Measurements from ENCODE around the gene SPAG16. TPM values are rescaled to one million over a fixed set of nuclear protein-coding genes. Genes with fewer than 3 reads are reported as not detected.

Gene SPAG16
- total and polyA plus RNA-seq, 2 of the 13 experiments (the other 11 are each of a cell fraction or from before 2014, with no cell fraction given), result 9.6 to 26.5 TPM

- H4K20me1 ChIP-seq (ENCODE audit: insufficient read depth, low read length), result no peaks in the 10 kb centered on the region
- no TSS peak for BruUV-seq (replicated peaks)
- H3K9ac ChIP-seq (ENCODE audit: insufficient read depth, low read depth, low read length), result no peak overlapping the region
- ChIA-PET CTCF (ENCODE audit: low intra/inter-chr PET ratio, low total read pairs) (no interaction called here), POLR2A (no interaction called here)
- ATAC-seq (no peak), DNase-seq (ENCODE audit: low spot score) (no peak), FAIRE-seq (no peak)
- intact Hi-C loops (cut with micrococcal nuclease; ENCODE audit: unreplicated experiment) (no loop called here), in situ Hi-C loops (cut with HindIII; ENCODE audit: extremely low pct_ligation_motif_present, low pct_unique_long_range_greater_than_20kb) (no loop called here)
- no peaks in the 10 kb centered on the region for H3K27me3 ChIP-seq (ENCODE audit: control insufficient read depth in 1 of 2, insufficient read depth in 2 of 2, low read length in 2 of 2)
- no peak for TF ChIP-seq ONECUT2 (CRISPR knock-in tag; IDR thresholded peaks at IDR 0.05)
- no peak for TF ChIP-seq ZNF574 (CRISPR knock-in tag; IDR thresholded peaks at IDR 0.05)
- TF ChIP-seq MAFK (conservative IDR thresholded peaks at IDR 0.05 in 1 of 2, IDR thresholded peaks at IDR 0.05 in 1 of 2; ENCODE audit: low read length in 2 of 2), result peak; percentile 62 to 79
- peak; percentile 75 for TF ChIP-seq MAFF (IDR thresholded peaks at IDR 0.05; ENCODE audit: low read depth, low read length)
- H3K4me3 ChIP-seq (replicated peaks in 1 of 3; ENCODE audit: insufficient read depth in 1 of 3, low read depth in 2 of 3, low read length in 3 of 3), result no peak overlapping the region
- H3K4me1 ChIP-seq (ENCODE audit: insufficient read depth, low read length), result no peaks in the 10 kb centered on the region
- no peak overlapping the region for H3K4me2 ChIP-seq (ENCODE audit: low read depth, low read length)
- H2AFZ ChIP-seq (ENCODE audit: low read length), result no peak overlapping the region
- H3K27ac ChIP-seq (ENCODE audit: extremely low read length, insufficient read depth, low read length), result no peak overlapping the region
- WGBS (ENCODE audit: low lambda C conversion rate), result 18% methylated on average over 3 of the region's 3 CpGs
- no peaks in the 10 kb centered on the region for H3K36me3 ChIP-seq (replicated peaks in 1 of 2; ENCODE audit: control insufficient read depth in 1 of 2, insufficient read depth in 2 of 2, low read length in 2 of 2)
- H3K79me2 ChIP-seq (ENCODE audit: insufficient read depth, low read length), result no peaks in the 10 kb centered on the region
- peaks cover 10% of the 10 kb centered on the region for H3K9me3 ChIP-seq (ENCODE audit: low read length)
Observed at GRCh38 chr2:214011676-214012075, 727.4 kb downstream of the SPAG16 start.

- no peak overlapping the region for H3K4me3 ChIP-seq (replicated peaks in 1 of 3; ENCODE audit: insufficient read depth in 1 of 3, low read depth in 2 of 3, low read length in 3 of 3)
- H2AFZ ChIP-seq (ENCODE audit: low read length), result no peak overlapping the region
- in situ Hi-C loops (cut with HindIII; ENCODE audit: extremely low pct_ligation_motif_present, low pct_unique_long_range_greater_than_20kb) (no loop called here), intact Hi-C loops (cut with micrococcal nuclease; ENCODE audit: unreplicated experiment) (no loop called here)
- no peaks in the 10 kb centered on the region for H3K79me2 ChIP-seq (ENCODE audit: insufficient read depth, low read length)
- H3K27me3 ChIP-seq (ENCODE audit: control insufficient read depth in 1 of 2, insufficient read depth in 2 of 2, low read length in 2 of 2), result no peaks in the 10 kb centered on the region
- no peak overlapping the region for H3K27ac ChIP-seq (ENCODE audit: extremely low read length, insufficient read depth, low read length)
- TF ChIP-seq ATF7 (IDR thresholded peaks at IDR 0.05) (peak; percentile 62), ATF7 (CRISPR knock-in tag; IDR thresholded peaks at IDR 0.05) (no peak), BORCS8-MEF2B (CRISPR knock-in tag; IDR thresholded peaks at IDR 0.05) (no peak), CREB1 (IDR thresholded peaks at IDR 0.05) (peak; percentile 78), CREB1 (CRISPR knock-in tag; IDR thresholded peaks at IDR 0.05) (no peak), NR1H2 (CRISPR knock-in tag; IDR thresholded peaks at IDR 0.05; ENCODE audit: borderline replicate concordance, low read depth) (no peak), TRAFD1 (CRISPR knock-in tag; IDR thresholded peaks at IDR 0.05; ENCODE audit: borderline replicate concordance) (no peak)
- no peak overlapping the region for H3K9ac ChIP-seq (ENCODE audit: insufficient read depth, low read depth, low read length)
- ATAC-seq (no peak), FAIRE-seq (no peak), DNase-seq (ENCODE audit: low spot score) (no peak)
- no peaks in the 10 kb centered on the region for H3K4me1 ChIP-seq (ENCODE audit: insufficient read depth, low read length)
- peaks cover 4% of the 10 kb centered on the region; the same call in 1 of the 2 replicates for H3K9me3 ChIP-seq (ENCODE audit: low read length)
- no peak overlapping the region for H3K4me2 ChIP-seq (ENCODE audit: low read depth, low read length)
- ChIA-PET CTCF (ENCODE audit: low intra/inter-chr PET ratio, low total read pairs) (no interaction called here), POLR2A (no interaction called here)
- WGBS (ENCODE audit: low lambda C conversion rate), result 34% methylated on average over 7 of the region's 7 CpGs
- H3K36me3 ChIP-seq (replicated peaks in 1 of 2; ENCODE audit: control insufficient read depth in 1 of 2, insufficient read depth in 2 of 2, low read length in 2 of 2), result no peaks in the 10 kb centered on the region
- BruUV-seq (replicated peaks), result no TSS peak
- H4K20me1 ChIP-seq (ENCODE audit: insufficient read depth, low read length), result no peaks in the 10 kb centered on the region
Observed at GRCh38 chr2:214014551-214015220, 730.4 kb downstream of the SPAG16 start.
